Activated T-cell treated with anti-CD3 and anti-CD28 coated beads, Interleukin-2, amount 50 U/mL, for 24 hours (primary cell): ENCODE measurements around the gene FOXK2.

ENCODE experiments used
- DNase-seq: peaks from one replicate; pipeline ENCODE4 v3.0.0-alpha.2; 2020
- H3K27ac Mint-ChIP-seq: 2 replicates; pipeline ENCODE4 v1.8.0; 2020; ENCODE audit warnings: mild to moderate bottlenecking, mixed read lengths
- H3K27me3 Mint-ChIP-seq: 2 replicates; pipeline ENCODE4 v1.8.0; 2020; ENCODE audit warnings: mixed read lengths
- H3K36me3 Mint-ChIP-seq: 2 replicates; pipeline ENCODE4 v1.8.0; 2020; ENCODE audit warnings: low read depth, mixed read lengths
- H3K4me1 Mint-ChIP-seq: 2 replicates; pipeline ENCODE4 v1.8.0; 2020; ENCODE audit warnings: low read depth, mixed read lengths
- H3K4me3 Mint-ChIP-seq: 2 replicates; pipeline ENCODE4 v1.8.0; 2020; ENCODE audit warnings: mild to moderate bottlenecking, moderate library complexity, mixed read lengths
- H3K9me3 Mint-ChIP-seq: 2 replicates; pipeline ENCODE4 v1.8.0; 2020; ENCODE audit warnings: mixed read lengths

The FOXK2 gene

GRCh38 chr17:82592289-82592766 is 72.8 kb downstream of the FOXK2 start:
- Mint-ChIP-seq H3K4me3 (peak overlapping the region; percentile 74), H3K36me3 (peaks cover 74% of the 10 kb centered on the region), H3K27ac (peak overlapping the region; percentile 92), H3K27me3 (no peaks in the 10 kb centered on the region), H3K4me1 (peaks cover 50% of the 10 kb centered on the region), H3K9me3 (no peaks in the 10 kb centered on the region)
- DNase-seq = no peak

GRCh38 chr17:82592767-82593589 is 73.4 kb downstream of the FOXK2 start:
- H3K27me3 Mint-ChIP-seq = no peaks in the 10 kb centered on the region

GRCh38 chr17:82593590-82594087 is 74.1 kb downstream of the FOXK2 start:
- Mint-ChIP-seq H3K4me3 (peak overlapping the region; percentile 74), H3K27ac (peak overlapping the region; percentile 92)
- DNase-seq = no peak

More at GRCh38 chr17:82592767-82593589, 73.4 kb downstream of the FOXK2 start:
- H3K4me3 Mint-ChIP-seq = peak overlapping the region; percentile 74
- H3K9me3 Mint-ChIP-seq = no peaks in the 10 kb centered on the region
- H3K4me1 Mint-ChIP-seq = peaks cover 45% of the 10 kb centered on the region
- peak; percentile 77 for DNase-seq
- peak overlapping the region; percentile 92 for H3K27ac Mint-ChIP-seq
- peaks cover 74% of the 10 kb centered on the region for H3K36me3 Mint-ChIP-seq

GRCh38 chr17:82594571-82594970 is 75.0 kb downstream of the FOXK2 start:
- no peak for DNase-seq
- Mint-ChIP-seq H3K27me3 (no peaks in the 10 kb centered on the region), H3K9me3 (no peaks in the 10 kb centered on the region), H3K27ac (peak overlapping the region; percentile 74), H3K4me1 (peaks cover 41% of the 10 kb centered on the region), H3K36me3 (peaks cover 77% of the 10 kb centered on the region), H3K4me3 (peak overlapping the region; percentile 74)

More at GRCh38 chr17:82593590-82594087, 74.1 kb downstream of the FOXK2 start:
- no peaks in the 10 kb centered on the region for H3K9me3 Mint-ChIP-seq
- peaks cover 43% of the 10 kb centered on the region for H3K4me1 Mint-ChIP-seq
- no peaks in the 10 kb centered on the region for H3K27me3 Mint-ChIP-seq
- H3K36me3 Mint-ChIP-seq = peaks cover 75% of the 10 kb centered on the region

GRCh38 chr17:82595893-82596292 is 76.4 kb downstream of the FOXK2 start:
- Mint-ChIP-seq H3K4me3 (no peak overlapping the region), H3K4me1 (peaks cover 41% of the 10 kb centered on the region), H3K9me3 (no peaks in the 10 kb centered on the region), H3K27ac (no peak overlapping the region), H3K36me3 (peaks cover 83% of the 10 kb centered on the region), H3K27me3 (no peaks in the 10 kb centered on the region)
- DNase-seq = no peak

GRCh38 chr17:82596296-82596695 is 76.8 kb downstream of the FOXK2 start:
- H3K4me1 Mint-ChIP-seq = peaks cover 39% of the 10 kb centered on the region
- H3K36me3 Mint-ChIP-seq = peaks cover 87% of the 10 kb centered on the region
- H3K27ac Mint-ChIP-seq = peak overlapping the region; percentile 38
- no peaks in the 10 kb centered on the region for H3K27me3 Mint-ChIP-seq
- no peaks in the 10 kb centered on the region for H3K9me3 Mint-ChIP-seq
- no peak overlapping the region for H3K4me3 Mint-ChIP-seq
- no peak for DNase-seq

GRCh38 chr17:82596837-82597672 is 77.5 kb downstream of the FOXK2 start:
- Mint-ChIP-seq H3K9me3 (no peaks in the 10 kb centered on the region), H3K27me3 (no peaks in the 10 kb centered on the region), H3K36me3 (peaks cover 91% of the 10 kb centered on the region), H3K4me1 (peaks cover 33% of the 10 kb centered on the region), H3K27ac (peak overlapping the region; percentile 51), H3K4me3 (no peak overlapping the region)
- no peak for DNase-seq

- H3K4me3 Mint-ChIP-seq = no peak overlapping the region
Measured at GRCh38 chr17:82598256-82599119, 79.0 kb downstream of the FOXK2 start.

GRCh38 chr17:82599674-82600661 is 80.4 kb downstream of the FOXK2 start:
- no peak overlapping the region for H3K4me3 Mint-ChIP-seq
- no peak overlapping the region for H3K27ac Mint-ChIP-seq
- no peaks in the 10 kb centered on the region for H3K9me3 Mint-ChIP-seq
- no peaks in the 10 kb centered on the region for H3K27me3 Mint-ChIP-seq
- no peak for DNase-seq
- H3K4me1 Mint-ChIP-seq = peaks cover 22% of the 10 kb centered on the region
- peaks cover 96% of the 10 kb centered on the region for H3K36me3 Mint-ChIP-seq

More at GRCh38 chr17:82598256-82599119, 79.0 kb downstream of the FOXK2 start:
- H3K36me3 Mint-ChIP-seq = peaks cover 95% of the 10 kb centered on the region
- H3K4me1 Mint-ChIP-seq = peaks cover 27% of the 10 kb centered on the region
- no peaks in the 10 kb centered on the region for H3K9me3 Mint-ChIP-seq
- H3K27me3 Mint-ChIP-seq = no peaks in the 10 kb centered on the region
- DNase-seq = no peak
- H3K27ac Mint-ChIP-seq = peak overlapping the region; percentile 71

- H3K27me3 Mint-ChIP-seq = no peaks in the 10 kb centered on the region
- no peak overlapping the region for H3K27ac Mint-ChIP-seq
- DNase-seq = no peak
- H3K4me1 Mint-ChIP-seq = peaks cover 21% of the 10 kb centered on the region
- H3K4me3 Mint-ChIP-seq = no peak overlapping the region
- peaks cover 97% of the 10 kb centered on the region for H3K36me3 Mint-ChIP-seq
- H3K9me3 Mint-ChIP-seq = no peaks in the 10 kb centered on the region
Measured at GRCh38 chr17:82600731-82601446, 81.4 kb downstream of the FOXK2 start.

GRCh38 chr17:82601447-82602000 is 82.0 kb downstream of the FOXK2 start:
- no peak for DNase-seq
- Mint-ChIP-seq H3K4me3 (no peak overlapping the region), H3K27me3 (no peaks in the 10 kb centered on the region), H3K9me3 (no peaks in the 10 kb centered on the region), H3K4me1 (peaks cover 21% of the 10 kb centered on the region), H3K27ac (no peak overlapping the region), H3K36me3 (peaks cover 97% of the 10 kb centered on the region)

GRCh38 chr17:82602487-82602886 is 83.0 kb downstream of the FOXK2 start:
- H3K36me3 Mint-ChIP-seq = peaks cover 90% of the 10 kb centered on the region
- DNase-seq = no peak
- peak overlapping the region; percentile 59 for H3K27ac Mint-ChIP-seq
- no peaks in the 10 kb centered on the region for H3K9me3 Mint-ChIP-seq
- H3K27me3 Mint-ChIP-seq = no peaks in the 10 kb centered on the region
- H3K4me1 Mint-ChIP-seq = peaks cover 21% of the 10 kb centered on the region
- no peak overlapping the region for H3K4me3 Mint-ChIP-seq
